Esophagus squamous epithelium (tissue), 4 donors: ENCODE measurements around the gene KCNJ6.

Source experiments
- POLR2A ChIP-seq, 4 donors: fragments of 450-650 bp; IDR thresholded peaks; one replicate each; pipeline ENCODE4 v1.6.1; 2017; ENCODE audit warnings: antibody characterized with exemption in 4 of 4, mild to moderate bottlenecking in 4 of 4, moderate library complexity in 3 of 4
- TF ChIP-seq, protein P1 (sequence below), 6 experiments: fragments of 450-650 bp in 4 of 6; fragments of 200-600 bp in 2 of 6; sonication (generic) in 2 of 6; IDR thresholded peaks; one replicate each; pipeline ENCODE4 v1.5.1; 2016 to 2019; ENCODE audit warnings: antibody characterized with exemption in 6 of 6, mild to moderate bottlenecking in 4 of 6, moderate library complexity in 4 of 6

DNA sequence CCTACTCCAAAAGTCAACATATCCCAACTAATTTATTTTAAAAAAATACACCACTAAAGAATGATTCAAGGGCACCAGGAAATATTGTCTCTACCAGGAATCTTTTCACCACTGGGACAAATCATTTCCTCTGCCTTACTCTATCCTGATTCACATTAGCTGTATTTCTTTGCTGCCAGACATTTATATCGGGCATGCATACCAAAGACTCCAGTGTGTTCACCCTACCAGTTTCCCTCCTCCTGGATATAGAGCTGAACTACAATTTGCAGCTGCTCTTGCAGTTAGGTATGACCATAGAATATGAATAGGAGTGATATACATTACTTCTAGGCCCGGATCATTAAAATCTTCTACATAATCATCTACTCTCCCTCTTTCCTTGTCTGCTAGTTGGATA is 7.6 kb downstream of the KCNJ6 start:
- TF ChIP-seq, protein P1, sequence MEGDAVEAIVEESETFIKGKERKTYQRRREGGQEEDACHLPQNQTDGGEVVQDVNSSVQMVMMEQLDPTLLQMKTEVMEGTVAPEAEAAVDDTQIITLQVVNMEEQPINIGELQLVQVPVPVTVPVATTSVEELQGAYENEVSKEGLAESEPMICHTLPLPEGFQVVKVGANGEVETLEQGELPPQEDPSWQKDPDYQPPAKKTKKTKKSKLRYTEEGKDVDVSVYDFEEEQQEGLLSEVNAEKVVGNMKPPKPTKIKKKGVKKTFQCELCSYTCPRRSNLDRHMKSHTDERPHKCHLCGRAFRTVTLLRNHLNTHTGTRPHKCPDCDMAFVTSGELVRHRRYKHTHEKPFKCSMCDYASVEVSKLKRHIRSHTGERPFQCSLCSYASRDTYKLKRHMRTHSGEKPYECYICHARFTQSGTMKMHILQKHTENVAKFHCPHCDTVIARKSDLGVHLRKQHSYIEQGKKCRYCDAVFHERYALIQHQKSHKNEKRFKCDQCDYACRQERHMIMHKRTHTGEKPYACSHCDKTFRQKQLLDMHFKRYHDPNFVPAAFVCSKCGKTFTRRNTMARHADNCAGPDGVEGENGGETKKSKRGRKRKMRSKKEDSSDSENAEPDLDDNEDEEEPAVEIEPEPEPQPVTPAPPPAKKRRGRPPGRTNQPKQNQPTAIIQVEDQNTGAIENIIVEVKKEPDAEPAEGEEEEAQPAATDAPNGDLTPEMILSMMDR (IDR thresholded peaks at IDR 0.05), result no peak
- no peak for TF ChIP-seq POLR2A (IDR thresholded peaks at IDR 0.05)
